WTC11 (cell line): ENCODE measurements around the gene MAP2K1. TPM values are rescaled to one million over a fixed set of nuclear protein-coding genes. Genes with fewer than 3 reads are reported as not detected.

Experiments used
- ATAC-seq: fragments of 200-7000 bp; cut with Tn5 transposase; 2 replicates; pipeline ENCODE4 v1.10.0; 2021; ENCODE audit warnings: mild to moderate bottlenecking, moderate library complexity
- CTCF ChIA-PET: fragments of 300-600 bp; sonication (Branson Sonifier 250); formaldehyde crosslinking; loops from one replicate; lab custom pipeline; 2021; ENCODE audit warnings: antibody characterized with exemption; lab: Charles Lee
- POLR2A ChIA-PET: fragments of 350-600 bp; sonication (Branson Sonifier 250); formaldehyde crosslinking; loops from one replicate; lab custom pipeline; 2021; ENCODE audit warnings: antibody characterized with exemption; lab: Charles Lee
- DNase-seq: peaks from one replicate; pipeline ENCODE4 v3.0.0; 2021; ENCODE audit warnings: low spot score
- H3K27ac Mint-ChIP-seq: 2 replicates; pipeline ENCODE4 v1.8.0; 2021; ENCODE audit warnings: mixed read lengths
- H3K27me3 Mint-ChIP-seq: 2 replicates; pipeline ENCODE4 v1.8.0; 2021; ENCODE audit warnings: low read depth, mild to moderate bottlenecking, moderate library complexity, mixed read lengths
- H3K36me3 Mint-ChIP-seq: 2 replicates; pipeline ENCODE4 v1.8.0; 2021; ENCODE audit warnings: mixed read lengths
- H3K4me1 Mint-ChIP-seq: 2 replicates; pipeline ENCODE4 v1.8.0; 2022; ENCODE audit warnings: mixed read lengths
- H3K4me3 Mint-ChIP-seq: 2 replicates; pipeline ENCODE4 v1.8.0; 2021; ENCODE audit warnings: mild to moderate bottlenecking, moderate library complexity, mixed read lengths
- H3K9me3 Mint-ChIP-seq: 2 replicates; pipeline ENCODE4 v1.8.0; 2021; ENCODE audit warnings: mixed read lengths
- ATF1 ChIP-seq: sonication (generic); formaldehyde crosslinking; IDR thresholded peaks from 2 replicates; pipeline ENCODE4 v1.8.1; 2023; ENCODE audit warnings: mild to moderate bottlenecking, moderate library complexity, missing genetic modification reagents
- CREB1 ChIP-seq: sonication (generic); formaldehyde crosslinking; IDR thresholded peaks from 2 replicates; pipeline ENCODE4 v1.8.0; 2023; ENCODE audit warnings: mild to moderate bottlenecking, missing genetic modification reagents
- CREM ChIP-seq: sonication (generic); formaldehyde crosslinking; IDR thresholded peaks from 2 replicates; pipeline ENCODE4 v1.8.1; 2022; ENCODE audit warnings: mild to moderate bottlenecking, missing genetic modification reagents, moderate library complexity
- ELF4 ChIP-seq: sonication (generic); formaldehyde crosslinking; IDR thresholded peaks from 2 replicates; pipeline ENCODE4 v1.8.1; 2022; ENCODE audit warnings: low read depth, mild to moderate bottlenecking, moderate library complexity, missing genetic modification reagents
- EMX1 ChIP-seq: fragments of 250-450 bp; sonication (Bioruptor Pico); IDR thresholded peaks from 2 replicates; pipeline ENCODE4 v1.8.0; 2021; ENCODE audit warnings: mild to moderate bottlenecking
- ERG ChIP-seq: fragments of 250-450 bp; sonication (Bioruptor Pico); IDR thresholded peaks from 2 replicates; pipeline ENCODE4 v1.8.0; 2021; ENCODE audit warnings: mild to moderate bottlenecking
- ESRRA ChIP-seq: sonication (generic); formaldehyde crosslinking; IDR thresholded peaks from 2 replicates; pipeline ENCODE4 v1.8.1; 2022; ENCODE audit warnings: mild to moderate bottlenecking, missing genetic modification reagents, borderline replicate concordance
- FOXJ3 ChIP-seq: sonication (generic); formaldehyde crosslinking; IDR thresholded peaks from 2 replicates; pipeline ENCODE4 v1.9.0; 2021; ENCODE audit warnings: missing genetic modification reagents, mild to moderate bottlenecking, borderline replicate concordance
- FOXK1 ChIP-seq: sonication (generic); formaldehyde crosslinking; IDR thresholded peaks from 2 replicates; pipeline ENCODE4 v1.8.0; 2022; ENCODE audit warnings: mild to moderate bottlenecking, moderate library complexity, missing genetic modification reagents
- GABPB1 ChIP-seq: sonication (generic); formaldehyde crosslinking; IDR thresholded peaks from 2 replicates; pipeline ENCODE4 v1.8.1; 2023; ENCODE audit warnings: mild to moderate bottlenecking, missing genetic modification reagents
- GTF2I ChIP-seq: fragments of 250-450 bp; sonication (Bioruptor Pico); conservative IDR thresholded peaks from 2 replicates; pipeline ENCODE4 v1.4.0; 2021; ENCODE audit warnings: mild to moderate bottlenecking
- MAX ChIP-seq: sonication (generic); formaldehyde crosslinking; IDR thresholded peaks from 2 replicates; pipeline ENCODE4 v1.8.0; 2022; ENCODE audit warnings: mild to moderate bottlenecking, missing genetic modification reagents
- NFATC4 ChIP-seq: fragments of 250-450 bp; sonication (Bioruptor Pico); IDR thresholded peaks from 2 replicates; pipeline ENCODE4 v1.9.0; 2021; ENCODE audit warnings: mild to moderate bottlenecking
- NFE2L1 ChIP-seq: sonication (generic); formaldehyde crosslinking; IDR thresholded peaks from 2 replicates; pipeline ENCODE4 v1.8.1; 2023; ENCODE audit warnings: missing genetic modification reagents
- NR3C1 ChIP-seq: sonication (generic); formaldehyde crosslinking; conservative IDR thresholded peaks from 2 replicates; pipeline ENCODE4 v1.8.1; 2023; ENCODE audit warnings: low read depth, mild to moderate bottlenecking, missing genetic modification reagents
- TEAD4 ChIP-seq: sonication (generic); formaldehyde crosslinking; IDR thresholded peaks from 2 replicates; pipeline ENCODE4 v1.8.0; 2022; ENCODE audit warnings: mild to moderate bottlenecking, missing genetic modification reagents
- ZNF232 ChIP-seq: sonication (generic); formaldehyde crosslinking; IDR thresholded peaks from 2 replicates; pipeline ENCODE4 v1.8.0; 2022; ENCODE audit warnings: mild to moderate bottlenecking, missing genetic modification reagents
- ZNF317 ChIP-seq: sonication (generic); formaldehyde crosslinking; IDR thresholded peaks from 2 replicates; pipeline ENCODE4 v1.8.1; 2023; ENCODE audit warnings: low read depth, mild to moderate bottlenecking, moderate library complexity, missing genetic modification reagents, borderline replicate concordance
- total RNA-seq: library from RNA; stranded (reverse); gene quantifications from 3 replicates; pipeline ENCODE4 v1.2.3, GENCODE V29; 2021
- TF ChIP-seq, protein P1 (sequence below): sonication (generic); formaldehyde crosslinking; IDR thresholded peaks from 2 replicates; pipeline ENCODE4 v1.8.0; 2023; ENCODE audit warnings: missing genetic modification reagents
- TF ChIP-seq, protein P2 (sequence below): fragments of 200-600 bp; IDR thresholded peaks from 2 replicates; pipeline ENCODE4 v1.8.0; 2022; ENCODE audit warnings: antibody characterized with exemption
- TF ChIP-seq, protein P3 (sequence below): sonication (generic); formaldehyde crosslinking; IDR thresholded peaks from 2 replicates; pipeline ENCODE4 v1.8.1; 2022; ENCODE audit warnings: missing genetic modification reagents, borderline replicate concordance
- TF ChIP-seq, protein P4 (sequence below): sonication (generic); formaldehyde crosslinking; IDR thresholded peaks from 2 replicates; pipeline ENCODE4 v1.8.1; 2023; ENCODE audit warnings: mild to moderate bottlenecking, missing genetic modification reagents

The MAP2K1 gene
- total RNA-seq, 1 experiment from 2014 or later, result 93.0 TPM

DNA sequence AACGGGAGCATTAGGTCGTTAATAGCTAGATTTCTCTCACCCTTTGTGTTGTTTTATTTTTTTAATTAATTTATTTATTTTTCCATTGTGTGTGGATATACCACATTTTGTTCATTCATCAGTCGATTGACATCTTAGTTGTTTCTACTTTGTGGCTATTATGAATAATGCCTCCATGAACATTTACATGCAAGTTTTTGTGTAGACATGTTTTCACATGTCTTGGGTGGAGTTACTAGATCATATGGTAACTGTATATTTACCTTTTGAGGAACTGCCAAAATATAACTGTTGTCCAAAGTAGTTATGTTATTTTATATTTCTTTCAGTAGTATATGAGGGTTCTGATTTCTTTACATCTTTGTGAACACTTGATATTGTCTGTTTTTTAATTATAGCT lies 137.2 kb downstream of the MAP2K1 start (continued):
- no peak for TF ChIP-seq ERG

GRCh38 chr15:66524838-66525237 lies 138.1 kb downstream of the MAP2K1 start:
- TF ChIP-seq MAX (CRISPR knock-in tag), result no peak
- TF ChIP-seq, all 79 proteins: peak for 0
- H3K36me3 Mint-ChIP-seq, result peaks cover 35% of the 10 kb centered on the region
- POLR2A ChIA-PET, result no interaction called here
- H3K27me3 Mint-ChIP-seq, result no peaks in the 10 kb centered on the region
- no peak overlapping the region for H3K4me3 Mint-ChIP-seq
- H3K4me1 Mint-ChIP-seq, result no peaks in the 10 kb centered on the region
- DNase-seq (no peak), ATAC-seq (no peak)
- CTCF ChIA-PET, result interaction anchor here (1.0 kb wide), 1 partner anchor 39 kb away, joined by 3 read pairs; no protein-coding TSS in a partner anchor
- no peaks in the 10 kb centered on the region for H3K9me3 Mint-ChIP-seq
- H3K27ac Mint-ChIP-seq, result 0 out of 2 replicates have a peak overlapping the region, but pooled peaks have one; percentile 24

GRCh38 chr15:66535056-66535455 lies 148.3 kb downstream of the MAP2K1 start:
- Mint-ChIP-seq H3K9me3 (no peaks in the 10 kb centered on the region), H3K27ac (no peak overlapping the region), H3K4me3 (no peak overlapping the region), H3K36me3 (peaks cover 37% of the 10 kb centered on the region), H3K4me1 (no peaks in the 10 kb centered on the region), H3K27me3 (no peaks in the 10 kb centered on the region)
- TF ChIP-seq CREB1 (CRISPR knock-in tag) (no peak), ZNF232 (CRISPR knock-in tag) (no peak), GABPB1 (CRISPR knock-in tag) (no peak), NR3C1 (CRISPR knock-in tag) (no peak), ZNF317 (CRISPR knock-in tag) (no peak), ESRRA (CRISPR knock-in tag) (no peak), EMX1 (no peak), ELF4 (CRISPR knock-in tag) (no peak), GTF2I (CRISPR knock-in tag) (no peak), ATF1 (CRISPR knock-in tag) (no peak), FOXJ3 (CRISPR knock-in tag) (no peak), FOXK1 (no peak), NFE2L1 (no peak), NFATC4 (no peak), CREM (CRISPR knock-in tag) (no peak), TEAD4 (CRISPR knock-in tag) (no peak)
- TF ChIP-seq, protein P1, sequence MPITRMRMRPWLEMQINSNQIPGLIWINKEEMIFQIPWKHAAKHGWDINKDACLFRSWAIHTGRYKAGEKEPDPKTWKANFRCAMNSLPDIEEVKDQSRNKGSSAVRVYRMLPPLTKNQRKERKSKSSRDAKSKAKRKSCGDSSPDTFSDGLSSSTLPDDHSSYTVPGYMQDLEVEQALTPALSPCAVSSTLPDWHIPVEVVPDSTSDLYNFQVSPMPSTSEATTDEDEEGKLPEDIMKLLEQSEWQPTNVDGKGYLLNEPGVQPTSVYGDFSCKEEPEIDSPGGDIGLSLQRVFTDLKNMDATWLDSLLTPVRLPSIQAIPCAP (CRISPR knock-in tag), result no peak
- TF ChIP-seq, protein P2, sequence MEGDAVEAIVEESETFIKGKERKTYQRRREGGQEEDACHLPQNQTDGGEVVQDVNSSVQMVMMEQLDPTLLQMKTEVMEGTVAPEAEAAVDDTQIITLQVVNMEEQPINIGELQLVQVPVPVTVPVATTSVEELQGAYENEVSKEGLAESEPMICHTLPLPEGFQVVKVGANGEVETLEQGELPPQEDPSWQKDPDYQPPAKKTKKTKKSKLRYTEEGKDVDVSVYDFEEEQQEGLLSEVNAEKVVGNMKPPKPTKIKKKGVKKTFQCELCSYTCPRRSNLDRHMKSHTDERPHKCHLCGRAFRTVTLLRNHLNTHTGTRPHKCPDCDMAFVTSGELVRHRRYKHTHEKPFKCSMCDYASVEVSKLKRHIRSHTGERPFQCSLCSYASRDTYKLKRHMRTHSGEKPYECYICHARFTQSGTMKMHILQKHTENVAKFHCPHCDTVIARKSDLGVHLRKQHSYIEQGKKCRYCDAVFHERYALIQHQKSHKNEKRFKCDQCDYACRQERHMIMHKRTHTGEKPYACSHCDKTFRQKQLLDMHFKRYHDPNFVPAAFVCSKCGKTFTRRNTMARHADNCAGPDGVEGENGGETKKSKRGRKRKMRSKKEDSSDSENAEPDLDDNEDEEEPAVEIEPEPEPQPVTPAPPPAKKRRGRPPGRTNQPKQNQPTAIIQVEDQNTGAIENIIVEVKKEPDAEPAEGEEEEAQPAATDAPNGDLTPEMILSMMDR, result no peak
- TF ChIP-seq, protein P3, sequence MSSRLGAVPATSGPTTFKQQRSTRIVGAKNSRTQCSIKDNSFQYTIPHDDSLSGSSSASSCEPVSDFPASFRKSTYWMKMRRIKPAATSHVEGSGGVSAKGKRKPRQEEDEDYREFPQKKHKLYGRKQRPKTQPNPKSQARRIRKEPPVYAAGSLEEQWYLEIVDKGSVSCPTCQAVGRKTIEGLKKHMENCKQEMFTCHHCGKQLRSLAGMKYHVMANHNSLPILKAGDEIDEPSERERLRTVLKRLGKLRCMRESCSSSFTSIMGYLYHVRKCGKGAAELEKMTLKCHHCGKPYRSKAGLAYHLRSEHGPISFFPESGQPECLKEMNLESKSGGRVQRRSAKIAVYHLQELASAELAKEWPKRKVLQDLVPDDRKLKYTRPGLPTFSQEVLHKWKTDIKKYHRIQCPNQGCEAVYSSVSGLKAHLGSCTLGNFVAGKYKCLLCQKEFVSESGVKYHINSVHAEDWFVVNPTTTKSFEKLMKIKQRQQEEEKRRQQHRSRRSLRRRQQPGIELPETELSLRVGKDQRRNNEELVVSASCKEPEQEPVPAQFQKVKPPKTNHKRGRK, result no peak
- TF ChIP-seq, protein P4, sequence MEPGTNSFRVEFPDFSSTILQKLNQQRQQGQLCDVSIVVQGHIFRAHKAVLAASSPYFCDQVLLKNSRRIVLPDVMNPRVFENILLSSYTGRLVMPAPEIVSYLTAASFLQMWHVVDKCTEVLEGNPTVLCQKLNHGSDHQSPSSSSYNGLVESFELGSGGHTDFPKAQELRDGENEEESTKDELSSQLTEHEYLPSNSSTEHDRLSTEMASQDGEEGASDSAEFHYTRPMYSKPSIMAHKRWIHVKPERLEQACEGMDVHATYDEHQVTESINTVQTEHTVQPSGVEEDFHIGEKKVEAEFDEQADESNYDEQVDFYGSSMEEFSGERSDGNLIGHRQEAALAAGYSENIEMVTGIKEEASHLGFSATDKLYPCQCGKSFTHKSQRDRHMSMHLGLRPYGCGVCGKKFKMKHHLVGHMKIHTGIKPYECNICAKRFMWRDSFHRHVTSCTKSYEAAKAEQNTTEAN (CRISPR knock-in tag), result no peak
- DNase-seq, result no peak
- no peak for ATAC-seq
- ChIA-PET POLR2A (no interaction called here), CTCF (interaction anchor here (1.5 kb wide), 1 partner anchor 37 kb away, joined by 3 read pairs; the partner anchor contains the start of gene SNAPC5)
